Endothelial cell of umbilical vein (primary cell): ENCODE measurements around the gene ATP5PO. TPM values are rescaled to one million over a fixed set of nuclear protein-coding genes. Genes with fewer than 3 reads are reported as not detected.

Source experiments
- BruUV-seq: library from RNA; stranded (reverse); fragments of 400-500 nt; replicated peaks from 2 replicates; lab custom pipeline; 2021; lab: Mats Ljungman, UMichigan
- CTCF ChIA-PET: fragments of 300-600, 350-600 bp; sonication (Branson Sonifier 250); formaldehyde crosslinking; loops from one replicate; lab custom pipeline; 2021; ENCODE audit warnings: antibody characterized with exemption, inconsistent platforms; lab: Charles Lee
- POLR2A ChIA-PET: fragments of 300-600, 350-600 bp; sonication (Branson Sonifier 250); formaldehyde crosslinking; loops from one replicate; lab custom pipeline; 2021; ENCODE audit warnings: antibody characterized with exemption, inconsistent platforms; lab: Charles Lee
- DNase-seq: peaks from one replicate; pipeline ENCODE4 v3.0.0-alpha.2; 2011; ENCODE audit warnings: low read depth, low spot score
- FAIRE-seq: peaks from 2 replicates; lab custom pipeline; 2011; peaks lifted over from hg19 to GRCh38; lab: Jason Lieb, UNC
- H2AFZ ChIP-seq: 2 replicates; pipeline ENCODE4 v1.6.0; 2012; ENCODE audit warnings: low read depth, low read length, control low read depth, inconsistent platforms
- H3K27ac ChIP-seq: 2 replicates; pipeline ENCODE4 v1.5.1; 2011; ENCODE audit warnings: low read depth, mild to moderate bottlenecking, control low read depth, low read length, moderate library complexity; ENCODE audit not compliant: insufficient read depth
- H3K27me3 ChIP-seq, 2 experiments: 2 replicates each; pipeline versions ENCODE4 v1.6.0 to v1.6.1; 2011; ENCODE audit warnings: low read length in 2 of 2, mixed read lengths in 1 of 2; ENCODE audit not compliant: control insufficient read depth in 2 of 2, insufficient read depth in 2 of 2
- H3K36me3 ChIP-seq, 2 experiments: 2 replicates in 1 of 2; 3 replicates in 1 of 2; pipeline ENCODE4 v1.5.1; 2011; ENCODE audit warnings: low read length in 2 of 2, mild to moderate bottlenecking in 1 of 2, moderate library complexity in 1 of 2; ENCODE audit not compliant: control insufficient read depth in 2 of 2, insufficient read depth in 2 of 2; ENCODE audit errors: extremely low read depth in 1 of 2
- H3K4me1 ChIP-seq: 3 replicates; pipeline ENCODE4 v1.5.1; 2011; ENCODE audit warnings: mild to moderate bottlenecking, low read length; ENCODE audit not compliant: control insufficient read depth, insufficient read depth; ENCODE audit errors: extremely low read depth
- H3K4me2 ChIP-seq: 2 replicates; pipeline ENCODE4 v1.6.1; 2011; ENCODE audit warnings: low read length, control low read depth, mixed read lengths; ENCODE audit not compliant: insufficient read depth
- H3K4me3 ChIP-seq, 3 experiments: fragments of 200-600 bp in 1 of 3; sonication (generic), shearing (Covaris generic) in 1 of 3; replicated peaks in 1 of 3; 2 replicates each; pipeline ENCODE4 v1.5.1; 2011 to 2016; ENCODE audit warnings: control low read depth in 3 of 3, low read length in 3 of 3, mild to moderate bottlenecking in 2 of 3, inconsistent platforms in 1 of 3, low read depth in 1 of 3, moderate library complexity in 1 of 3; ENCODE audit not compliant: insufficient read depth in 1 of 3
- H3K79me2 ChIP-seq: 2 replicates; pipeline ENCODE4 v1.6.0; 2012; ENCODE audit warnings: low read length, inconsistent platforms; ENCODE audit not compliant: control insufficient read depth, insufficient read depth
- H3K9ac ChIP-seq: replicated peaks from 2 replicates; pipeline ENCODE3; 2011; ENCODE audit warnings: low read length, control low read depth; ENCODE audit not compliant: insufficient read depth; ENCODE audit errors: extremely low read depth
- H3K9me1 ChIP-seq: replicated peaks from 3 replicates; pipeline ENCODE4 v1.6.0; 2011; ENCODE audit warnings: mild to moderate bottlenecking, low read length; ENCODE audit not compliant: control insufficient read depth, insufficient read depth; ENCODE audit errors: extremely low read depth
- H3K9me3 ChIP-seq: replicated peaks from 2 replicates; pipeline ENCODE4 v1.5.1; 2012; ENCODE audit warnings: low read length, inconsistent platforms; ENCODE audit not compliant: control insufficient read depth, insufficient read depth
- H4K20me1 ChIP-seq: replicated peaks from 2 replicates; pipeline ENCODE3; 2011; ENCODE audit warnings: mild to moderate bottlenecking, low read length; ENCODE audit not compliant: control insufficient read depth, insufficient read depth; ENCODE audit errors: extremely low read depth
- EZH2 ChIP-seq: IDR thresholded peaks from 2 replicates; pipeline ENCODE4 v1.6.1; 2012; ENCODE audit warnings: borderline replicate concordance, low read depth, mild to moderate bottlenecking, moderate library complexity, low read length, inconsistent platforms; ENCODE audit not compliant: severe bottlenecking
- FOS ChIP-seq: IDR thresholded peaks from 2 replicates; pipeline ENCODE4 v1.6.1; 2011; ENCODE audit warnings: mild to moderate bottlenecking, low read length, moderate library complexity, borderline replicate concordance; ENCODE audit not compliant: insufficient read depth
- GATA2 ChIP-seq: IDR thresholded peaks from 2 replicates; pipeline ENCODE4 v1.7.0; 2011; ENCODE audit warnings: low read depth, mild to moderate bottlenecking, moderate library complexity, mixed read lengths, low read length; ENCODE audit not compliant: insufficient read length, insufficient read depth
- JUN ChIP-seq: IDR thresholded peaks from 2 replicates; pipeline ENCODE4 v1.6.1; 2011; ENCODE audit warnings: borderline replicate concordance, low read depth; ENCODE audit not compliant: insufficient read length, insufficient read depth
- MYC ChIP-seq: IDR thresholded peaks from one replicate; pipeline ENCODE4 v1.6.1; 2011; ENCODE audit warnings: mild to moderate bottlenecking, low read depth, low read length
- POLR2A ChIP-seq: IDR thresholded peaks from 2 replicates; pipeline ENCODE4 v1.6.1; 2012; ENCODE audit warnings: low read depth, mild to moderate bottlenecking, control low read depth, low read length
- POLR2AphosphoS5 ChIP-seq: IDR thresholded peaks from 2 replicates; pipeline ENCODE4 v1.6.1; 2012; ENCODE audit warnings: low read depth, mild to moderate bottlenecking, control low read depth, low read length, moderate library complexity; ENCODE audit not compliant: insufficient read depth
- dilution Hi-C: fragments of 300-500 bp; cut with MboI; formaldehyde crosslinking; loops from one replicate; pipeline ENCODE4 v1.15.0; 2019; ENCODE audit warnings: low sequenced_read_pairs; ENCODE audit not compliant: extremely low pct_ligation_motif_present
- intact Hi-C: fragments of 100-400 bp; cut with micrococcal nuclease; formaldehyde crosslinking; loops from one replicate; pipeline ENCODE4 v1.10.0; 2022
- polyA plus RNA-seq, 4 experiments: library from polyadenylated mRNA; depleted of rRNA in 3 of 4; stranded (reverse) in 3 of 4; unstranded in 1 of 4; fragments of >200 nt; gene quantifications; 2 replicates each; pipeline versions ENCODE4 v1.2.1 to v1.2.3, GENCODE V29; 2011 to 2012; ENCODE audit warnings: missing spikeins in 1 of 4
- total RNA-seq: library from RNA; stranded (reverse); gene quantifications from 2 replicates; pipeline ENCODE4 v1.2.3, GENCODE V29; 2021
- TF ChIP-seq, protein P1 (sequence below), 2 donors: IDR thresholded peaks; 1 replicate in 1 of 2; 2 replicates in 1 of 2; pipeline ENCODE4 v1.5.1; 2011; ENCODE audit warnings: low read length in 2 of 2, mild to moderate bottlenecking in 2 of 2, moderate library complexity in 2 of 2, control low read depth in 1 of 2, inconsistent platforms in 1 of 2, low read depth in 1 of 2; ENCODE audit not compliant: insufficient read depth in 1 of 2; ENCODE audit errors: extremely low read depth in 1 of 2
- TF ChIP-seq, protein P2 (sequence below): IDR thresholded peaks from 2 replicates; pipeline ENCODE4 v1.6.1; 2011; ENCODE audit not compliant: insufficient read depth, insufficient read length

Gene ATP5PO
- total and polyA plus RNA-seq, 2 donors (not counting 3 experiments of a cell fraction or from before 2014, with no cell fraction given) = 187 to 207 TPM

DNA sequence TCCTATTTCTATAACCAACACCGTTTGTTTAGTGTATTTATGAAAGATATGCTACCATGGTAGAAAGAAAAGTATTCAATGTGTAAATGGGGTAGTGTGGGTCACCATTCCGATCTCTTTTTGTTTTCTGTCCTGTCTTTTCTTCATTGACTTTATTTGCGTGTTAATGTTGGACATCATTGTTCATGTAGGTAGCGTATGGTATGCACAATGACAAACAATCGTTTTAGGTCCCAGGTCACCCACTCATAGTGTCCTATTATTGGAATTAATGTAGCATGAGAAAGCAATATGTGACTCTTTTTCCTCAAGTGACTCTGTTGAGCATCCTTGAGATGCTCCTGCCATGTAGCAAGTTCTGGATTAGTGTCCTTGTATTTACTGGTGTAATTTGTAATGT lies 25.4 kb downstream of the ATP5PO start:
- Histone ChIP-seq H3K27ac (no peak overlapping the region), H3K4me1 (peaks cover 6% of the 10 kb centered on the region), H4K20me1 (no peaks in the 10 kb centered on the region), H3K27me3 (peaks cover 0 to 3% of the 10 kb centered on the region in 2 experiments), H3K4me3 (no peak overlapping the region), H3K9me3 (no peaks in the 10 kb centered on the region), H2AFZ (no peak overlapping the region), H3K79me2 (no peaks in the 10 kb centered on the region), H3K4me2 (no peak overlapping the region), H3K36me3 (no peaks in the 10 kb centered on the region), H3K9me1 (no peaks in the 10 kb centered on the region), H3K9ac (no peak overlapping the region)
- TF ChIP-seq JUN (no peak), MYC (no peak), EZH2 (no peak)
- DNase-seq (no peak), FAIRE-seq (no peak)
- POLR2A ChIA-PET = no interaction called here
- CTCF ChIA-PET = no interaction called here
- intact Hi-C loops (loop anchor here (5.0 kb wide), 2 partner anchors 53 to 128 kb away; no protein-coding TSS in a partner anchor), dilution Hi-C loops (no loop called here)
- BruUV-seq = no TSS peak

DNA sequence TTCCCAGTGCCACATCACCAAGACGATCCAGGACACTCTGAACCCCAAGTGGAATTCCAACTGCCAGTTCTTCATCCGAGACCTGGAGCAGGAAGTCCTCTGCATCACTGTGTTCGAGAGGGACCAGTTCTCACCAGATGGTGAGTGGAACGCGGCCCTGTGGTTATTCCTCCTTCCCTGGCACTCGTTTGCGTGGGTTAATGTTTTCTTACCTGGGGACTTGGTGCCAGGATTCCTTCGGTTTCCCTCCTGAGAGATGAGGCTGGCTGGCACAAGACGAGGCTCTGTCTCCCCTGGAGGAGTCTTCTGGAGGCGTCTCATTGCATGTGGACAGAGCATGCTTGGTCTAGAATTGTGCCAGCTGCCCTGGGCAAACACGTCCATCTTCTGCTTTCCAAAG lies 29.3 kb downstream of the ATP5PO start:
- no peaks in the 10 kb centered on the region for H3K79me2 ChIP-seq
- FAIRE-seq (no peak), DNase-seq (no peak)
- H3K9me1 ChIP-seq = no peaks in the 10 kb centered on the region
- H3K36me3 ChIP-seq = no peaks in the 10 kb centered on the region
- no TSS peak for BruUV-seq
- POLR2A ChIA-PET = no interaction called here
- H3K27me3 ChIP-seq = peaks cover 2 to 7% of the 10 kb centered on the region in 2 experiments
- H3K9ac ChIP-seq = no peak overlapping the region
- H4K20me1 ChIP-seq = no peaks in the 10 kb centered on the region
- TF ChIP-seq FOS (no peak), MYC (no peak), GATA2 (no peak), JUN (no peak), POLR2AphosphoS5 (no peak), POLR2A (no peak), EZH2 (no peak)
- TF ChIP-seq, protein P1, sequence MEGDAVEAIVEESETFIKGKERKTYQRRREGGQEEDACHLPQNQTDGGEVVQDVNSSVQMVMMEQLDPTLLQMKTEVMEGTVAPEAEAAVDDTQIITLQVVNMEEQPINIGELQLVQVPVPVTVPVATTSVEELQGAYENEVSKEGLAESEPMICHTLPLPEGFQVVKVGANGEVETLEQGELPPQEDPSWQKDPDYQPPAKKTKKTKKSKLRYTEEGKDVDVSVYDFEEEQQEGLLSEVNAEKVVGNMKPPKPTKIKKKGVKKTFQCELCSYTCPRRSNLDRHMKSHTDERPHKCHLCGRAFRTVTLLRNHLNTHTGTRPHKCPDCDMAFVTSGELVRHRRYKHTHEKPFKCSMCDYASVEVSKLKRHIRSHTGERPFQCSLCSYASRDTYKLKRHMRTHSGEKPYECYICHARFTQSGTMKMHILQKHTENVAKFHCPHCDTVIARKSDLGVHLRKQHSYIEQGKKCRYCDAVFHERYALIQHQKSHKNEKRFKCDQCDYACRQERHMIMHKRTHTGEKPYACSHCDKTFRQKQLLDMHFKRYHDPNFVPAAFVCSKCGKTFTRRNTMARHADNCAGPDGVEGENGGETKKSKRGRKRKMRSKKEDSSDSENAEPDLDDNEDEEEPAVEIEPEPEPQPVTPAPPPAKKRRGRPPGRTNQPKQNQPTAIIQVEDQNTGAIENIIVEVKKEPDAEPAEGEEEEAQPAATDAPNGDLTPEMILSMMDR (IDR thresholded peaks at IDR 0.05; ENCODE audit: extremely low read depth in 1 of 2, insufficient read depth in 1 of 2, low read depth in 1 of 2, low read length in 2 of 2) = no peak
- TF ChIP-seq, protein P2, sequence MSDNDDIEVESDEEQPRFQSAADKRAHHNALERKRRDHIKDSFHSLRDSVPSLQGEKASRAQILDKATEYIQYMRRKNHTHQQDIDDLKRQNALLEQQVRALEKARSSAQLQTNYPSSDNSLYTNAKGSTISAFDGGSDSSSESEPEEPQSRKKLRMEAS = no peak
- H2AFZ ChIP-seq = no peak overlapping the region
- H3K4me3 ChIP-seq = no peak overlapping the region
- H3K27ac ChIP-seq = no peak overlapping the region
- peaks cover 4% of the 10 kb centered on the region for H3K4me1 ChIP-seq
- dilution Hi-C loops = no loop called here
- intact Hi-C loops = no loop called here
- CTCF ChIA-PET = no interaction called here
- H3K9me3 ChIP-seq = no peaks in the 10 kb centered on the region
- H3K4me2 ChIP-seq = no peak overlapping the region
